Activated T-helper 1 cell treated with anti-CD3 and anti-CD28 coated beads, Interleukin-12 subunit alpha, Interleukin-12 subunit beta, Interleukin-2, Interleukin-4 antibody, amounts not matched to agents 30 ng/mL and 10 ng/mL and 1 ng/mL, durations not matched to agents 14 hours and 24 hours and 36 hours (primary cell): ENCODE measurements around the gene PLA2G15. TPM values are rescaled to one million over a fixed set of nuclear protein-coding genes. Genes with fewer than 3 reads are reported as not detected.

Experiments
- DNase-seq: peaks from one replicate; pipeline ENCODE4 v3.0.0; 2021; ENCODE audit warnings: low spot score
- H3K27ac Mint-ChIP-seq: one replicate; pipeline ENCODE4 v1.8.0; 2021; ENCODE audit warnings: mild to moderate bottlenecking, mixed read lengths
- H3K27me3 Mint-ChIP-seq: one replicate; pipeline ENCODE4 v1.8.0; 2022; ENCODE audit warnings: mild to moderate bottlenecking, moderate library complexity, mixed read lengths; ENCODE audit not compliant: insufficient read depth
- H3K36me3 Mint-ChIP-seq: one replicate; pipeline ENCODE4 v1.8.0; 2021; ENCODE audit warnings: low read depth, mixed read lengths
- H3K4me1 Mint-ChIP-seq: one replicate; pipeline ENCODE4 v1.8.0; 2021; ENCODE audit warnings: low read depth, mixed read lengths
- H3K4me3 Mint-ChIP-seq: one replicate; pipeline ENCODE4 v1.8.0; 2021; ENCODE audit warnings: mild to moderate bottlenecking, moderate library complexity, mixed read lengths
- H3K9me3 Mint-ChIP-seq: one replicate; pipeline ENCODE4 v1.8.0; 2021; ENCODE audit warnings: mixed read lengths
- intact Hi-C: fragments of 100-400 bp; cut with micrococcal nuclease; formaldehyde crosslinking; loops from one replicate; pipeline ENCODE4 v1.15.1; 2024
- total RNA-seq: library from RNA; stranded (reverse); gene quantifications from 2 replicates; pipeline ENCODE4 v1.2.3, GENCODE V29; 2022

PLA2G15 gene
- total RNA-seq, 1 donor from 2014 or later = 8.8 TPM

GRCh38 chr16:68235108-68235886 is 9.9 kb upstream of the PLA2G15 start:
- H3K9me3 Mint-ChIP-seq = no peaks in the 10 kb centered on the region
- intact Hi-C loops = loop anchor here (5.0 kb wide), 1 partner anchor 298 kb away; the partner anchor contains the start of gene PSMB10
- H3K4me3 Mint-ChIP-seq = no peak overlapping the region
- peaks cover 26% of the 10 kb centered on the region for H3K4me1 Mint-ChIP-seq
- peaks cover 3% of the 10 kb centered on the region for H3K27me3 Mint-ChIP-seq
- DNase-seq = no peak
- no peak overlapping the region for H3K27ac Mint-ChIP-seq
- no peaks in the 10 kb centered on the region for H3K36me3 Mint-ChIP-seq

- H3K27ac Mint-ChIP-seq = peak within 1 kb of the TSS; percentile 52
- intact Hi-C loops = loop anchor here (2.0 to 5.0 kb wide), 2 partner anchors 75 to 299 kb away; partner anchors contain the start of genes PRMT7, PSMB10 and SLC7A6OS
- H3K4me3 Mint-ChIP-seq = peak within 1 kb of the TSS; percentile 84
- H3K9me3 Mint-ChIP-seq = no peaks in the 10 kb centered on the region
- DNase-seq = no peak
- H3K4me1 Mint-ChIP-seq = peaks cover 26% of the 10 kb centered on the region
- H3K27me3 Mint-ChIP-seq = peaks cover 3% of the 10 kb centered on the region
- no peaks in the 10 kb centered on the region for H3K36me3 Mint-ChIP-seq
These were observed 9.4 kb upstream of the PLA2G15 start, which contains the start of gene ESRP2 for GRCh38 chr16:68235887-68236136. Gene ESRP2 (minus strand): TSS chr16:68236127. CDS start chr16:68236045, 82 bp downstream.

- DNase-seq = no peak
- Mint-ChIP-seq H3K4me3 (peak overlapping the region; percentile 84), H3K36me3 (no peaks in the 10 kb centered on the region), H3K9me3 (no peaks in the 10 kb centered on the region), H3K27ac (peak overlapping the region; percentile 52), H3K27me3 (peaks cover 3% of the 10 kb centered on the region), H3K4me1 (peaks cover 26% of the 10 kb centered on the region)
- intact Hi-C loops = loop anchor here (2.0 to 5.0 kb wide), 2 partner anchors 75 to 299 kb away; partner anchors contain the start of genes PRMT7, PSMB10 and SLC7A6OS
These were observed 8.9 kb upstream of the PLA2G15 start for GRCh38 chr16:68236137-68236825.

GRCh38 chr16:68236826-68237242 is 8.3 kb upstream of the PLA2G15 start:
- peak overlapping the region; percentile 84 for H3K4me3 Mint-ChIP-seq
- peaks cover 26% of the 10 kb centered on the region for H3K4me1 Mint-ChIP-seq
- peaks cover 3% of the 10 kb centered on the region for H3K27me3 Mint-ChIP-seq
- intact Hi-C loops = loop anchor here (1.0 to 5.0 kb wide), 4 partner anchors 8 to 300 kb away; partner anchors contain the start of genes PLA2G15, PRMT7, PSMB10 and SLC7A6OS
- no peak for DNase-seq
- H3K9me3 Mint-ChIP-seq = no peaks in the 10 kb centered on the region
- peak overlapping the region; percentile 52 for H3K27ac Mint-ChIP-seq
- no peaks in the 10 kb centered on the region for H3K36me3 Mint-ChIP-seq

- intact Hi-C loops = loop anchor here (1.0 to 5.0 kb wide), 4 partner anchors 8 to 300 kb away; partner anchors contain the start of genes PLA2G15, PRMT7, PSMB10 and SLC7A6OS
- H3K4me3 Mint-ChIP-seq = peak overlapping the region; percentile 84
These were observed 7.7 kb upstream of the PLA2G15 start for GRCh38 chr16:68237243-68238028.

GRCh38 chr16:68238029-68238345 is 7.2 kb upstream of the PLA2G15 start:
- H3K27me3 Mint-ChIP-seq = peaks cover 5% of the 10 kb centered on the region
- no peaks in the 10 kb centered on the region for H3K36me3 Mint-ChIP-seq
- peak overlapping the region; percentile 84 for H3K4me3 Mint-ChIP-seq
- intact Hi-C loops = loop anchor here (5.0 kb wide), 1 partner anchor 301 kb away; the partner anchor contains the start of gene PSMB10
- peaks cover 26% of the 10 kb centered on the region for H3K4me1 Mint-ChIP-seq
- no peak for DNase-seq
- H3K27ac Mint-ChIP-seq = peak overlapping the region; percentile 59
- H3K9me3 Mint-ChIP-seq = no peaks in the 10 kb centered on the region

More at GRCh38 chr16:68237243-68238028, 7.7 kb upstream of the PLA2G15 start:
- H3K27ac Mint-ChIP-seq = peak overlapping the region; percentile 59
- peaks cover 5% of the 10 kb centered on the region for H3K27me3 Mint-ChIP-seq
- DNase-seq = peak; percentile 84
- H3K9me3 Mint-ChIP-seq = no peaks in the 10 kb centered on the region
- H3K4me1 Mint-ChIP-seq = peaks cover 26% of the 10 kb centered on the region
- no peaks in the 10 kb centered on the region for H3K36me3 Mint-ChIP-seq

GRCh38 chr16:68242085-68242484 is 3.1 kb upstream of the PLA2G15 start:
- Mint-ChIP-seq H3K36me3 (peaks cover 2% of the 10 kb centered on the region), H3K4me1 (peaks cover 31% of the 10 kb centered on the region), H3K27me3 (peaks cover 8% of the 10 kb centered on the region), H3K4me3 (no peak overlapping the region), H3K27ac (no peak overlapping the region), H3K9me3 (no peaks in the 10 kb centered on the region)
- intact Hi-C loops = no loop called here
- no peak for DNase-seq

GRCh38 chr16:68242926-68243858 is 2.0 kb upstream of the PLA2G15 start:
- Mint-ChIP-seq H3K36me3 (peaks cover 2% of the 10 kb centered on the region), H3K27me3 (peaks cover 5% of the 10 kb centered on the region), H3K4me3 (peak overlapping the region; percentile 99), H3K9me3 (no peaks in the 10 kb centered on the region), H3K4me1 (peaks cover 24% of the 10 kb centered on the region), H3K27ac (no peak overlapping the region)
- intact Hi-C loops = no loop called here
- DNase-seq = no peak

- H3K4me1 Mint-ChIP-seq = peaks cover 18% of the 10 kb centered on the region
- H3K27me3 Mint-ChIP-seq = peaks cover 5% of the 10 kb centered on the region
- no peaks in the 10 kb centered on the region for H3K9me3 Mint-ChIP-seq
- H3K27ac Mint-ChIP-seq = peak overlapping the region; percentile 52
- intact Hi-C loops = no loop called here
- peaks cover 2% of the 10 kb centered on the region for H3K36me3 Mint-ChIP-seq
- DNase-seq = no peak
- H3K4me3 Mint-ChIP-seq = peak overlapping the region; percentile 99
These were observed 681 bp upstream of the PLA2G15 start for GRCh38 chr16:68244481-68244902.

GRCh38 chr16:68246121-68246520 is 948 bp downstream of the PLA2G15 start:
- intact Hi-C loops = no loop called here
- peak overlapping the region; percentile 99 for H3K4me3 Mint-ChIP-seq
- H3K27ac Mint-ChIP-seq = peak overlapping the region; percentile 82

GRCh38 chr16:68246666-68247065 is 1.5 kb downstream of the PLA2G15 start:
- H3K4me1 Mint-ChIP-seq = peaks cover 18% of the 10 kb centered on the region
- peaks cover 5% of the 10 kb centered on the region for H3K27me3 Mint-ChIP-seq
- intact Hi-C loops = no loop called here
- peak overlapping the region; percentile 99 for H3K4me3 Mint-ChIP-seq
- no peak overlapping the region for H3K27ac Mint-ChIP-seq
- peaks cover 7% of the 10 kb centered on the region for H3K36me3 Mint-ChIP-seq
- no peaks in the 10 kb centered on the region for H3K9me3 Mint-ChIP-seq
- DNase-seq = no peak

More at GRCh38 chr16:68246121-68246520, 948 bp downstream of the PLA2G15 start:
- H3K27me3 Mint-ChIP-seq = peaks cover 5% of the 10 kb centered on the region
- H3K9me3 Mint-ChIP-seq = no peaks in the 10 kb centered on the region
- peaks cover 18% of the 10 kb centered on the region for H3K4me1 Mint-ChIP-seq
- H3K36me3 Mint-ChIP-seq = peaks cover 7% of the 10 kb centered on the region
- no peak for DNase-seq
